ENCODE measurements around the gene TMEM100. TPM values are rescaled to one million over a fixed set of nuclear protein-coding genes. Genes with fewer than 3 reads are reported as not detected.

Gene TMEM100
- total and polyA plus RNA-seq, 2 donors (not counting 1 experiment from before 2014, with no cell fraction given), result not detected

DNA sequence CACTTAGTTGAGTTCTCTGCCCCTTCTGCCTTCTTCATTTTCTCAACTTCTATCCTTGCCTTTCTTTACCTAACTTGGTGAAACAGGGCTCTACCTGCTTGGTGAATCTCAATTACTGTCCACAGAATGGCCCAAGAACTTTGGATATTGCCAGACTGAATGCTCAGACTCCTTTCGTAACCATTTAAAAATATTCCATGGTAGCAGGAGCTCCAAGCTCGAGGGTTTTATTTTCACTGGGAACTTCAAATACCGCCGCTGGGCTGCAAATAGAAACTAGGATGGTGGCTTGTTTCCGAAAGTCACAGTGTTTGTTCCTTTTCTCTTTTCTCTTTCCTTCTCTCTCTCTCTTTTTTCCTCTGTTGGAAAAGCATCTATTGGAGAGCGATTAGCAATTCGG, 13.2 kb downstream of the TMEM100 start:
- 86% methylated on average over 1 of the region's 7 CpGs for WGBS (ENCODE audit: insufficient coverage)
- no peak overlapping the region for H3K27ac ChIP-seq (ENCODE audit: low read length in 2 of 2)
- H3K79me2 ChIP-seq (ENCODE audit: control insufficient read depth, insufficient read depth, low read length), result no peaks in the 10 kb centered on the region
- no peak overlapping the region for H2AFZ ChIP-seq (ENCODE audit: insufficient read depth, low read depth, low read length, poor library complexity, severe bottlenecking)
- H3K9ac ChIP-seq (ENCODE audit: low read length), result no peak overlapping the region
- no peaks in the 10 kb centered on the region for H3K9me3 ChIP-seq (ENCODE audit: control extremely low read depth in 1 of 3, control insufficient read depth in 2 of 3, insufficient read depth in 1 of 3, low read length in 2 of 3)
- H3K36me3 ChIP-seq (replicated peaks in 1 of 2; ENCODE audit: control extremely low read depth in 1 of 2, control insufficient read depth in 1 of 2, extremely low read depth in 1 of 2, insufficient read depth in 2 of 2, low read length in 1 of 2), result no peaks in the 10 kb centered on the region
- H3K4me1 Mint-ChIP-seq, result no peaks in the 10 kb centered on the region
- no peak for DNase-seq
- ChIA-PET POLR2A (no interaction called here), CTCF (interaction anchor here (0.8 to 1.6 kb wide), 4 partner anchors 8 to 184 kb away, joined by 4 to 8 read pairs (median 5); no protein-coding TSS in a partner anchor)
- no peaks in the 10 kb centered on the region for H3K4me1 ChIP-seq (ENCODE audit: control insufficient read depth in 2 of 2, insufficient read depth in 2 of 2, low read length in 2 of 2)
- ATAC-seq (ENCODE audit: low read depth), result no peak
- no peak overlapping the region for H3K27ac Mint-ChIP-seq
- no peak for TF ChIP-seq EZH2 (IDR thresholded peaks at IDR 0.05; ENCODE audit: borderline replicate concordance, insufficient read depth, low read depth, low read length, poor library complexity, severe bottlenecking)
- no peaks in the 10 kb centered on the region for H4K20me1 ChIP-seq (ENCODE audit: control insufficient read depth, insufficient read depth, low read length, poor library complexity, severe bottlenecking)
- H3K4me3 Mint-ChIP-seq, result no peak overlapping the region
- peaks cover 35% of the 10 kb centered on the region for H3K27me3 Mint-ChIP-seq
- H3K27me3 ChIP-seq (replicated peaks in 1 of 4; ENCODE audit: control extremely low read depth in 1 of 4, control insufficient read depth in 3 of 4, insufficient read depth in 4 of 4, low read length in 3 of 4), result no peaks in the 10 kb centered on the region
- no peak overlapping the region for H3K4me2 ChIP-seq (replicated peaks; ENCODE audit: low read depth, low read length, poor library complexity, severe bottlenecking)
- intact Hi-C loops (cut with micrococcal nuclease), result no loop called here
- no peaks in the 10 kb centered on the region for H3K9me3 Mint-ChIP-seq (ENCODE audit: insufficient read depth)
- no peak overlapping the region for H3K4me3 ChIP-seq (ENCODE audit: control extremely low read depth in 1 of 5, extremely low read depth in 1 of 5, insufficient read depth in 1 of 5, low read depth in 2 of 5, low read length in 4 of 5)

DNA sequence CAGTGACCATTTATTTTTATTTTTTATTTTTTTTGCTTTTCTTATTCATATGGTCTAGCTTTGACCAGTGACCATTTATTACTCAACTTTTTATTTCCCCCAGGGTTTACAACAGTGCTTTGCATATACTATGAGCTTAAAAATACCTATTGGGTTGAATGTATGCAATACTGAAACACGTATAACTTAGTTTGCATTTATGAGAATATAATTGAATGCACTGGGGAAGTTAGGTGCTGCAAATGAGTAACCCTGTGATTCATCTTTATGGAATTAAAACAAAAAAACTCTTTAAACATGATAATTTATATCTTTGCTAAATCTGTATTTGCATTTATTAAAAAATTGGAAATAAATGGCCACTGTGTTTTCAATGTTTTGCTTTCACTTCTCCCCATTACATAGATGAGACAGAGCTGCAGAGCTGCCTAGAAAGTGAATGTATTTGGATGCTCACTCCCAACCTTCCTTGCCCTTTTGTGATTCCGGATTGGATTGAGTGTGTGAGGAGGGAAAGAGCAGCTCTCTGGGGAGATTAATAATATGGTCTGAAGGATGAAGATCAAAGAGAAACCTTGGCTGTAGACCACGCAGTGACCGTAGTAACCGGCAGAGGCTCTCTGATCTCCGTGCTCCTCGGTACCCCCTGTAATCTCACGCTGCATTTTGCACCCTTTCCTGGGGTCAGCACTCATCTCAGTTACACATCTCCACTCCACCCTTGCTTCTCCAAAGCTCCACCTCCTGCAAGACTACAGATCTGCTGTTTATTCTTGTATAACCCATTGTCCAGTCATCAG, 14.3 kb downstream of the TMEM100 start:
- no peak for ATAC-seq (ENCODE audit: low read depth)
- Histone ChIP-seq H3K9me3 (ENCODE audit: control extremely low read depth in 1 of 3, control insufficient read depth in 2 of 3, insufficient read depth in 1 of 3, low read length in 2 of 3) (no peaks in the 10 kb centered on the region), H2AFZ (ENCODE audit: insufficient read depth, low read depth, low read length, poor library complexity, severe bottlenecking) (no peak overlapping the region), H3K4me1 (ENCODE audit: control insufficient read depth in 2 of 2, insufficient read depth in 2 of 2, low read length in 2 of 2) (no peaks in the 10 kb centered on the region), H3K36me3 (replicated peaks in 1 of 2; ENCODE audit: control extremely low read depth in 1 of 2, control insufficient read depth in 1 of 2, extremely low read depth in 1 of 2, insufficient read depth in 2 of 2, low read length in 1 of 2) (no peaks in the 10 kb centered on the region), H3K9ac (ENCODE audit: low read length) (no peak overlapping the region), H3K27me3 (replicated peaks in 1 of 4; ENCODE audit: control extremely low read depth in 1 of 4, control insufficient read depth in 3 of 4, insufficient read depth in 4 of 4, low read length in 3 of 4) (no peaks in the 10 kb centered on the region), H3K4me2 (replicated peaks; ENCODE audit: low read depth, low read length, poor library complexity, severe bottlenecking) (no peak overlapping the region), H3K4me3 (ENCODE audit: control extremely low read depth in 1 of 5, extremely low read depth in 1 of 5, insufficient read depth in 1 of 5, low read depth in 2 of 5, low read length in 4 of 5) (no peak overlapping the region), H3K27ac (ENCODE audit: low read length in 2 of 2) (no peak overlapping the region), H3K79me2 (ENCODE audit: control insufficient read depth, insufficient read depth, low read length) (no peaks in the 10 kb centered on the region), H4K20me1 (ENCODE audit: control insufficient read depth, insufficient read depth, low read length, poor library complexity, severe bottlenecking) (no peaks in the 10 kb centered on the region)
- Mint-ChIP-seq H3K9me3 (ENCODE audit: insufficient read depth) (no peaks in the 10 kb centered on the region), H3K27ac (no peak overlapping the region), H3K4me1 (no peaks in the 10 kb centered on the region), H3K27me3 (peaks cover 42% of the 10 kb centered on the region), H3K4me3 (no peak overlapping the region)
- WGBS (ENCODE audit: insufficient coverage), result 95% methylated on average over 4 of the region's 8 CpGs
- POLR2A ChIA-PET, result no interaction called here
- no peak for TF ChIP-seq EZH2 (IDR thresholded peaks at IDR 0.05; ENCODE audit: borderline replicate concordance, insufficient read depth, low read depth, low read length, poor library complexity, severe bottlenecking)
- TF ChIP-seq, protein P1, sequence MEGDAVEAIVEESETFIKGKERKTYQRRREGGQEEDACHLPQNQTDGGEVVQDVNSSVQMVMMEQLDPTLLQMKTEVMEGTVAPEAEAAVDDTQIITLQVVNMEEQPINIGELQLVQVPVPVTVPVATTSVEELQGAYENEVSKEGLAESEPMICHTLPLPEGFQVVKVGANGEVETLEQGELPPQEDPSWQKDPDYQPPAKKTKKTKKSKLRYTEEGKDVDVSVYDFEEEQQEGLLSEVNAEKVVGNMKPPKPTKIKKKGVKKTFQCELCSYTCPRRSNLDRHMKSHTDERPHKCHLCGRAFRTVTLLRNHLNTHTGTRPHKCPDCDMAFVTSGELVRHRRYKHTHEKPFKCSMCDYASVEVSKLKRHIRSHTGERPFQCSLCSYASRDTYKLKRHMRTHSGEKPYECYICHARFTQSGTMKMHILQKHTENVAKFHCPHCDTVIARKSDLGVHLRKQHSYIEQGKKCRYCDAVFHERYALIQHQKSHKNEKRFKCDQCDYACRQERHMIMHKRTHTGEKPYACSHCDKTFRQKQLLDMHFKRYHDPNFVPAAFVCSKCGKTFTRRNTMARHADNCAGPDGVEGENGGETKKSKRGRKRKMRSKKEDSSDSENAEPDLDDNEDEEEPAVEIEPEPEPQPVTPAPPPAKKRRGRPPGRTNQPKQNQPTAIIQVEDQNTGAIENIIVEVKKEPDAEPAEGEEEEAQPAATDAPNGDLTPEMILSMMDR (IDR thresholded peaks at IDR 0.05), result no peak
- CTCF ChIA-PET, result interaction anchor here (1.2 to 2.2 kb wide), 3 partner anchors 10 to 182 kb away, joined by 6 to 13 read pairs (median 8); no protein-coding TSS in a partner anchor
- DNase-seq, result no peak
- intact Hi-C loops (cut with micrococcal nuclease), result no loop called here

Measured in B cell (primary cell).